K562 (cell line): ENCODE results near the gene VKORC1. TPM values are rescaled to one million over a fixed set of nuclear protein-coding genes. Genes with fewer than 3 reads are reported as not detected.
A peak's percentile ranks its signal among the peaks of the same experiment; 100 is the strongest.

Experiments used
- BCLAF1 ChIP-seq, 2 experiments: fragments of 450-650 bp in 1 of 2; IDR thresholded peaks; 2 replicates each; pipeline ENCODE4 v1.6.1; 2011 to 2017; ENCODE audit warnings: low read depth in 2 of 2, antibody characterized with exemption in 1 of 2, borderline replicate concordance in 1 of 2, low read length in 1 of 2, mild to moderate bottlenecking in 1 of 2, mixed read lengths in 1 of 2; ENCODE audit not compliant: control insufficient read depth in 1 of 2
- CBX1 ChIP-seq: sonication (generic); IDR thresholded peaks from 2 replicates; pipeline ENCODE4 v1.6.1; 2016; ENCODE audit warnings: antibody characterized with exemption, low read depth, mild to moderate bottlenecking
- CREB1 ChIP-seq, 2 experiments: sonication (generic) in 1 of 2; formaldehyde crosslinking in 1 of 2; IDR thresholded peaks; 2 replicates each; pipeline versions ENCODE4 v1.6.1 to v1.8.0; 2012 to 2022; ENCODE audit warnings: inconsistent platforms in 1 of 2, mild to moderate bottlenecking in 1 of 2, missing genetic modification reagents in 1 of 2, moderate library complexity in 1 of 2
- CREM ChIP-seq: IDR thresholded peaks from 2 replicates; pipeline ENCODE4 v1.6.1; 2014; ENCODE audit warnings: antibody characterized with exemption, low read depth
- CTBP1 ChIP-seq: fragments of 450-650 bp; IDR thresholded peaks from 2 replicates; pipeline ENCODE4 v1.6.1; 2016; ENCODE audit warnings: borderline replicate concordance
- DIDO1 ChIP-seq: fragments of 450-650 bp; IDR thresholded peaks from 2 replicates; pipeline ENCODE4 v1.6.1; 2016; ENCODE audit warnings: low read depth, missing biosample characterization, missing genetic modification characterization
- DMBX1 ChIP-seq: fragments of 250-450 bp; sonication (Bioruptor Pico); IDR thresholded peaks from 2 replicates; pipeline ENCODE4 v1.8.0; 2022; ENCODE audit warnings: inconsistent platforms, mild to moderate bottlenecking, moderate library complexity, borderline replicate concordance
- FOS ChIP-seq: IDR thresholded peaks from 3 replicates; pipeline ENCODE4 v1.6.1; 2011; ENCODE audit not compliant: insufficient read length; ENCODE audit errors: extremely low read depth
- FOSL1 ChIP-seq: fragments of 200-800 bp; sonication (Bioruptor generic); conservative IDR thresholded peaks from 2 replicates; pipeline ENCODE4 v1.6.1; 2016; ENCODE audit warnings: missing genetic modification characterization, missing compliant biosample characterization
- MAFF ChIP-seq: IDR thresholded peaks from 2 replicates; pipeline ENCODE4 v1.6.1; 2012; ENCODE audit warnings: low read length, improper control_type of control experiment
- PML ChIP-seq: IDR thresholded peaks from 2 replicates; pipeline ENCODE4 v1.6.1; 2012; ENCODE audit warnings: low read length, inconsistent platforms
- POLR2A ChIP-seq: fragments of 450-650 bp; conservative IDR thresholded peaks from 2 replicates; pipeline ENCODE4 v1.6.1; 2016
- POLR2G ChIP-seq: fragments of 200-400 bp; formaldehyde crosslinking; IDR thresholded peaks from 2 replicates; pipeline ENCODE4 v1.6.1; 2017; ENCODE audit warnings: low read depth, mild to moderate bottlenecking, antibody characterized with exemption, low read length, moderate library complexity
- SUPT5H ChIP-seq: fragments of 450-650 bp; IDR thresholded peaks from 2 replicates; pipeline ENCODE4 v1.6.1; 2016
- ZBTB34 ChIP-seq: fragments of 250-450 bp; sonication (Bioruptor Pico); IDR thresholded peaks from 2 replicates; pipeline ENCODE4 v1.8.0; 2021; ENCODE audit warnings: mild to moderate bottlenecking, moderate library complexity
- ZKSCAN1 ChIP-seq: fragments of 150-350 bp; IDR thresholded peaks from 2 replicates; pipeline ENCODE4 v1.6.1; 2016; ENCODE audit warnings: low read depth, low read length
- polyA plus RNA-seq, 8 experiments: library from polyadenylated mRNA; depleted of rRNA in 4 of 8; stranded (reverse) in 5 of 8; unstranded in 3 of 8; fragments of >200 nt; fragmentation: Nextera tagmentation in 2 of 8; fragmentation: Illumina TruSeq in 1 of 8; extraction: Ambion mirVana in 2 of 8; extraction: Trizol in 1 of 8; gene quantifications; 2 replicates each; pipeline versions ENCODE4 v1.2.1 to v1.2.3, GENCODE V29; 2011 to 2014; ENCODE audit warnings: inconsistent platforms in 1 of 8, missing spikeins in 1 of 8
- total RNA-seq, 7 experiments: library from RNA; depleted of rRNA in 6 of 7; stranded (reverse); fragments of >200 nt in 6 of 7; fragmentation: Illumina TruSeq in 2 of 7; extraction: Trizol in 2 of 7; gene quantifications; 2 replicates each; pipeline versions ENCODE4 v1.2.1 to v1.2.3, GENCODE V29; 2011 to 2021; ENCODE audit warnings: low replicate concordance in 1 of 7
- TF ChIP-seq, protein P1 (sequence below): fragments of 250-450 bp; sonication (Bioruptor Pico); IDR thresholded peaks from 2 replicates; pipeline ENCODE4 v1.9.0; 2021; ENCODE audit warnings: mild to moderate bottlenecking, inconsistent platforms
- TF ChIP-seq, protein P2 (sequence below): sonication (generic); formaldehyde crosslinking; IDR thresholded peaks from 2 replicates; pipeline ENCODE4 v1.8.0; 2022; ENCODE audit warnings: mild to moderate bottlenecking, missing genetic modification reagents
- TF ChIP-seq, protein P3 (sequence below): sonication (generic); formaldehyde crosslinking; IDR thresholded peaks from 2 replicates; pipeline ENCODE4 v1.8.0; 2022; ENCODE audit warnings: mild to moderate bottlenecking, low read depth, missing genetic modification reagents

VKORC1 gene
- total and polyA plus RNA-seq, 9 of the 15 experiments (the other 6 are each of a cell fraction or from before 2014, with no cell fraction given) = 30.0 to 119 (median 62.1) TPM

DNA sequence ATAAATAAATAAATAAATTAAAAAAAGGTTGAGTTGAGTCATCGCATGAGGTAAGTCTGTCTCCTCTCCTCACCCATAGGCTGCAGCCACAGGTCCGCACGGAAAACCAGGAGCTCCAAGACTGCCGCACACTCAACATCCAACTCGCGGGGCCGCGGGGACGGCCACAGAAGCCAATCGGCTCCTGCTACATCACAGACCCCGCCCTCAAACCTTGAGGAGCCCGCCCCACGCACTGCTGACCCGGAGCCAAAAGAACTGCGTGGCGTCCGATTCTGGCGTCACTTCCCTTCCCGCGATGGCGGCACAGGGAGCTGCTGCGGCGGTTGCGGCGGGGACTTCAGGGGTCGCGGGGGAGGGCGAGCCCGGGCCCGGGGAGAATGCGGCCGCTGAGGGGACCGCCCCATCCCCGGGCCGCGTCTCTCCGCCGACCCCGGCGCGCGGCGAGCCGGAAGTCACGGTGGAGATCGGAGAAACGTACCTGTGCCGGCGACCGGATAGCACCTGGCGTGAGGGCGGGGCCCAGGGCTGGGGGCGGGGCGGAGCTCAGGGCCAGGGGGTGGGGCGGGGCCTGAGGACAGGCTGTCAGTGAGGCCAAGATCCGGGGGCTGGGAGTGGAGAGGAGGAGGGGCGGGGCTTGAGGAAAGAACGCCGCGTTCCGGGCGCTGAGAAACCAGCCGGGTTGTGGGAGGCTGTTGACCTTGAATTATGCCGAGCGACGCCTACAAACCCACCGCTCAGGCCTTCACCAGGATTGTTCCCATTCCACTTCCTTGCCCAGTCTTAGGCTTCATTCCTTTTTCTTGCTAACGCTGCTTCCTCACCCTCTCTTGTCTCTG is 23.0 kb upstream of the VKORC1 start, which contains the start of gene KAT8 (continued):
- TF ChIP-seq BCLAF1 (IDR thresholded peaks at IDR 0.05; ENCODE audit: borderline replicate concordance in 1 of 2, control insufficient read depth in 1 of 2, low read depth in 2 of 2, low read length in 1 of 2) = no peak
- TF ChIP-seq CREB1 (IDR thresholded peaks at IDR 0.05) = peak; percentile 95
- peak; percentile 94 for TF ChIP-seq CREB1 (CRISPR knock-in tag; IDR thresholded peaks at IDR 0.05)
- no peak for TF ChIP-seq ZBTB34
- TF ChIP-seq, protein P1, sequence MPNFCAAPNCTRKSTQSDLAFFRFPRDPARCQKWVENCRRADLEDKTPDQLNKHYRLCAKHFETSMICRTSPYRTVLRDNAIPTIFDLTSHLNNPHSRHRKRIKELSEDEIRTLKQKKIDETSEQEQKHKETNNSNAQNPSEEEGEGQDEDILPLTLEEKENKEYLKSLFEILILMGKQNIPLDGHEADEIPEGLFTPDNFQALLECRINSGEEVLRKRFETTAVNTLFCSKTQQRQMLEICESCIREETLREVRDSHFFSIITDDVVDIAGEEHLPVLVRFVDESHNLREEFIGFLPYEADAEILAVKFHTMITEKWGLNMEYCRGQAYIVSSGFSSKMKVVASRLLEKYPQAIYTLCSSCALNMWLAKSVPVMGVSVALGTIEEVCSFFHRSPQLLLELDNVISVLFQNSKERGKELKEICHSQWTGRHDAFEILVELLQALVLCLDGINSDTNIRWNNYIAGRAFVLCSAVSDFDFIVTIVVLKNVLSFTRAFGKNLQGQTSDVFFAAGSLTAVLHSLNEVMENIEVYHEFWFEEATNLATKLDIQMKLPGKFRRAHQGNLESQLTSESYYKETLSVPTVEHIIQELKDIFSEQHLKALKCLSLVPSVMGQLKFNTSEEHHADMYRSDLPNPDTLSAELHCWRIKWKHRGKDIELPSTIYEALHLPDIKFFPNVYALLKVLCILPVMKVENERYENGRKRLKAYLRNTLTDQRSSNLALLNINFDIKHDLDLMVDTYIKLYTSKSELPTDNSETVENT = 0 out of 2 replicates have a peak, but pooled peaks have one; percentile 57
- no peak for TF ChIP-seq MAFF
- TF ChIP-seq, protein P2, sequence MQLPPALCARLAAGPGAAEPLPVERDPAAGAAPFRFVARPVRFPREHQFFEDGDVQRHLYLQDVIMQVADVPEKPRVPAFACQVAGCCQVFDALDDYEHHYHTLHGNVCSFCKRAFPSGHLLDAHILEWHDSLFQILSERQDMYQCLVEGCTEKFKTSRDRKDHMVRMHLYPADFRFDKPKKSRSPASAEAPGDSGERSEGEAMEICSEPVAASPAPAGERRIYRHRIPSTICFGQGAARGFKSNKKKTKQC (CRISPR knock-in tag) = peak; percentile 58; the same call in 1 of the 2 replicates
- TF ChIP-seq, protein P3, sequence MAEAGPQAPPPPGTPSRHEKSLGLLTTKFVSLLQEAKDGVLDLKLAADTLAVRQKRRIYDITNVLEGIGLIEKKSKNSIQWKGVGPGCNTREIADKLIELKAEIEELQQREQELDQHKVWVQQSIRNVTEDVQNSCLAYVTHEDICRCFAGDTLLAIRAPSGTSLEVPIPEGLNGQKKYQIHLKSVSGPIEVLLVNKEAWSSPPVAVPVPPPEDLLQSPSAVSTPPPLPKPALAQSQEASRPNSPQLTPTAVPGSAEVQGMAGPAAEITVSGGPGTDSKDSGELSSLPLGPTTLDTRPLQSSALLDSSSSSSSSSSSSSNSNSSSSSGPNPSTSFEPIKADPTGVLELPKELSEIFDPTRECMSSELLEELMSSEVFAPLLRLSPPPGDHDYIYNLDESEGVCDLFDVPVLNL (CRISPR knock-in tag) = no peak
- peak; percentile 95 for TF ChIP-seq POLR2A
- TF ChIP-seq PML = peak; percentile 75
- no peak for TF ChIP-seq DMBX1 (CRISPR knock-in tag)
- TF ChIP-seq CBX1 = peak; percentile 38; the same call in 1 of the 2 replicates
- 0 out of 2 replicates have a peak, but pooled peaks have one; percentile 25 for TF ChIP-seq FOSL1
- peak; percentile 99 for TF ChIP-seq CREM
- TF ChIP-seq POLR2G = peak; percentile 98
- peak; percentile 62 for TF ChIP-seq DIDO1 (tag)
- TF ChIP-seq ZKSCAN1 = no peak
- peak; percentile 89 for TF ChIP-seq SUPT5H
- no peak for TF ChIP-seq FOS
- TF ChIP-seq CTBP1 = peak; percentile 55; the same call in 1 of the 2 replicates
